K562 (cell line): ENCODE data around the gene DPEP3. TPM values are rescaled to one million over a fixed set of nuclear protein-coding genes. Genes with fewer than 3 reads are reported as not detected.

ENCODE experiments used
- BCOR ChIP-seq: fragments of 450-650 bp; IDR thresholded peaks from 2 replicates; pipeline ENCODE4 v1.6.1; 2016
- CBX1 ChIP-seq: sonication (generic); IDR thresholded peaks from 2 replicates; pipeline ENCODE4 v1.6.1; 2016; ENCODE audit warnings: antibody characterized with exemption, low read depth, mild to moderate bottlenecking
- FOXK2 ChIP-seq, 2 experiments: fragments of 450-650 bp; IDR thresholded peaks in 1 of 2; conservative IDR thresholded peaks in 1 of 2; 2 replicates each; pipeline ENCODE4 v1.6.1; 2016; ENCODE audit warnings: low read depth in 2 of 2, mild to moderate bottlenecking in 1 of 2
- MAZ ChIP-seq, 2 experiments: fragments of 450-650 bp in 1 of 2; sonication (generic) in 1 of 2; formaldehyde crosslinking; IDR thresholded peaks in 1 of 2; conservative IDR thresholded peaks in 1 of 2; 2 replicates each; pipeline versions ENCODE4 v1.4.0 to v1.5.0; 2020; ENCODE audit warnings: mild to moderate bottlenecking in 1 of 2, missing genetic modification reagents in 1 of 2
- NCOA2 ChIP-seq, 2 experiments: fragments of 450-650 bp; IDR thresholded peaks; 2 replicates each; pipeline ENCODE4 v1.6.1; 2018; ENCODE audit warnings: mild to moderate bottlenecking in 2 of 2, moderate library complexity in 1 of 2; ENCODE audit not compliant: partially characterized antibody in 2 of 2
- PHB ChIP-seq: fragments of 250-450 bp; sonication (Bioruptor Pico); IDR thresholded peaks from 2 replicates; pipeline ENCODE4 v1.5.0; 2021
- TOE1 ChIP-seq, 2 experiments: fragments of 450-650 bp in 1 of 2; sonication (generic) in 1 of 2; formaldehyde crosslinking in 1 of 2; IDR thresholded peaks; 2 replicates each; pipeline versions ENCODE4 v1.7.1 to v1.8.0; 2016 to 2022; ENCODE audit warnings: borderline replicate concordance in 2 of 2, mild to moderate bottlenecking in 2 of 2, antibody characterized with exemption in 1 of 2, inconsistent platforms in 1 of 2, low read depth in 1 of 2, missing genetic modification reagents in 1 of 2, moderate library complexity in 1 of 2
- UBTF ChIP-seq, 2 experiments: IDR thresholded peaks; 2 replicates each; pipeline ENCODE4 v1.6.1; 2012; ENCODE audit warnings: improper control_type of control experiment in 2 of 2, low read depth in 2 of 2, low read length in 2 of 2, borderline replicate concordance in 1 of 2
- polyA plus RNA-seq, 8 experiments: library from polyadenylated mRNA; depleted of rRNA in 4 of 8; stranded (reverse) in 5 of 8; unstranded in 3 of 8; fragments of >200 nt; fragmentation: Nextera tagmentation in 2 of 8; fragmentation: Illumina TruSeq in 1 of 8; extraction: Ambion mirVana in 2 of 8; extraction: Trizol in 1 of 8; gene quantifications; 2 replicates each; pipeline versions ENCODE4 v1.2.1 to v1.2.3, GENCODE V29; 2011 to 2014; ENCODE audit warnings: inconsistent platforms in 1 of 8, missing spikeins in 1 of 8
- total RNA-seq, 7 experiments: library from RNA; depleted of rRNA in 6 of 7; stranded (reverse); fragments of >200 nt in 6 of 7; fragmentation: Illumina TruSeq in 2 of 7; extraction: Trizol in 2 of 7; gene quantifications; 2 replicates each; pipeline versions ENCODE4 v1.2.1 to v1.2.3, GENCODE V29; 2011 to 2021; ENCODE audit warnings: low replicate concordance in 1 of 7
- TF ChIP-seq, protein P1 (sequence below), 2 experiments: fragments of 450-650 bp in 1 of 2; sonication (generic) in 1 of 2; formaldehyde crosslinking in 1 of 2; IDR thresholded peaks; 2 replicates each; pipeline versions ENCODE4 v1.7.1 to v1.9.0; 2016 to 2022; ENCODE audit warnings: inconsistent platforms in 1 of 2, mild to moderate bottlenecking in 1 of 2, missing genetic modification reagents in 1 of 2
- TF ChIP-seq, protein P2 (sequence below): sonication (generic); formaldehyde crosslinking; IDR thresholded peaks from 2 replicates; pipeline ENCODE4 v1.8.0; 2022; ENCODE audit warnings: mild to moderate bottlenecking, missing genetic modification reagents

DPEP3 gene
- total and polyA plus RNA-seq, 9 of the 15 experiments (the other 6 are each of a cell fraction or from before 2014, with no cell fraction given) = not detected

GRCh38 chr16:67968400-67969253 lies 11.7 kb downstream of the DPEP3 start, which contains the start of gene SLC12A4 (continued):
- TF ChIP-seq, protein P1, sequence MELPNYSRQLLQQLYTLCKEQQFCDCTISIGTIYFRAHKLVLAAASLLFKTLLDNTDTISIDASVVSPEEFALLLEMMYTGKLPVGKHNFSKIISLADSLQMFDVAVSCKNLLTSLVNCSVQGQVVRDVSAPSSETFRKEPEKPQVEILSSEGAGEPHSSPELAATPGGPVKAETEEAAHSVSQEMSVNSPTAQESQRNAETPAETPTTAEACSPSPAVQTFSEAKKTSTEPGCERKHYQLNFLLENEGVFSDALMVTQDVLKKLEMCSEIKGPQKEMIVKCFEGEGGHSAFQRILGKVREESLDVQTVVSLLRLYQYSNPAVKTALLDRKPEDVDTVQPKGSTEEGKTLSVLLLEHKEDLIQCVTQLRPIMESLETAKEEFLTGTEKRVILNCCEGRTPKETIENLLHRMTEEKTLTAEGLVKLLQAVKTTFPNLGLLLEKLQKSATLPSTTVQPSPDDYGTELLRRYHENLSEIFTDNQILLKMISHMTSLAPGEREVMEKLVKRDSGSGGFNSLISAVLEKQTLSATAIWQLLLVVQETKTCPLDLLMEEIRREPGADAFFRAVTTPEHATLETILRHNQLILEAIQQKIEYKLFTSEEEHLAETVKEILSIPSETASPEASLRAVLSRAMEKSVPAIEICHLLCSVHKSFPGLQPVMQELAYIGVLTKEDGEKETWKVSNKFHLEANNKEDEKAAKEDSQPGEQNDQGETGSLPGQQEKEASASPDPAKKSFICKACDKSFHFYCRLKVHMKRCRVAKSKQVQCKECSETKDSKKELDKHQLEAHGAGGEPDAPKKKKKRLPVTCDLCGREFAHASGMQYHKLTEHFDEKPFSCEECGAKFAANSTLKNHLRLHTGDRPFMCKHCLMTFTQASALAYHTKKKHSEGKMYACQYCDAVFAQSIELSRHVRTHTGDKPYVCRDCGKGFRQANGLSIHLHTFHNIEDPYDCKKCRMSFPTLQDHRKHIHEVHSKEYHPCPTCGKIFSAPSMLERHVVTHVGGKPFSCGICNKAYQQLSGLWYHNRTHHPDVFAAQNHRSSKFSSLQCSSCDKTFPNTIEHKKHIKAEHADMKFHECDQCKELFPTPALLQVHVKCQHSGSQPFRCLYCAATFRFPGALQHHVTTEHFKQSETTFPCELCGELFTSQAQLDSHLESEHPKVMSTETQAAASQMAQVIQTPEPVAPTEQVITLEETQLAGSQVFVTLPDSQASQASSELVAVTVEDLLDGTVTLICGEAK (IDR thresholded peaks at IDR 0.05) = 0 out of 2 replicates have a peak, but pooled peaks have one; percentile 47
- TF ChIP-seq, protein P1 (CRISPR knock-in tag; IDR thresholded peaks at IDR 0.05) = no peak
- TF ChIP-seq PHB (CRISPR knock-in tag) (no peak), NCOA2 (IDR thresholded peaks at IDR 0.05; ENCODE audit: partially characterized antibody in 2 of 2) (no peak), FOXK2 (conservative IDR thresholded peaks at IDR 0.05 in 1 of 2, IDR thresholded peaks at IDR 0.05 in 1 of 2; ENCODE audit: low read depth in 2 of 2) (0 out of 4 replicates have a peak, but pooled peaks of 1 of the 2 experiments have one; percentile 10), BCOR (peak; percentile 99), UBTF (IDR thresholded peaks at IDR 0.05; ENCODE audit: borderline replicate concordance in 1 of 2, low read depth in 2 of 2, low read length in 2 of 2) (0 out of 4 replicates have a peak, but pooled peaks of 1 of the 2 experiments have one; percentile 32), TOE1 (IDR thresholded peaks at IDR 0.05; ENCODE audit: borderline replicate concordance) (peak; percentile 38; the same call in 1 of the 2 replicates), TOE1 (CRISPR knock-in tag; IDR thresholded peaks at IDR 0.05; ENCODE audit: borderline replicate concordance, low read depth) (no peak), CBX1 (peak; percentile 98), MAZ (CRISPR knock-in tag; conservative IDR thresholded peaks at IDR 0.05 in 1 of 2, IDR thresholded peaks at IDR 0.05 in 1 of 2) (peak; percentile 93 to 98)
- TF ChIP-seq, protein P2, sequence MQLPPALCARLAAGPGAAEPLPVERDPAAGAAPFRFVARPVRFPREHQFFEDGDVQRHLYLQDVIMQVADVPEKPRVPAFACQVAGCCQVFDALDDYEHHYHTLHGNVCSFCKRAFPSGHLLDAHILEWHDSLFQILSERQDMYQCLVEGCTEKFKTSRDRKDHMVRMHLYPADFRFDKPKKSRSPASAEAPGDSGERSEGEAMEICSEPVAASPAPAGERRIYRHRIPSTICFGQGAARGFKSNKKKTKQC (CRISPR knock-in tag) = peak; percentile 71; the same call in 1 of the 2 replicates
